WTC11 (cell line): ENCODE measurements around the gene EGR1. TPM values are rescaled to one million over a fixed set of nuclear protein-coding genes. Genes with fewer than 3 reads are reported as not detected.

Source experiments
- ATAC-seq: fragments of 200-7000 bp; cut with Tn5 transposase; 2 replicates; pipeline ENCODE4 v1.10.0; 2021; ENCODE audit warnings: mild to moderate bottlenecking, moderate library complexity
- CTCF ChIA-PET: fragments of 300-600 bp; sonication (Branson Sonifier 250); formaldehyde crosslinking; loops from one replicate; lab custom pipeline; 2021; ENCODE audit warnings: antibody characterized with exemption; lab: Charles Lee
- POLR2A ChIA-PET: fragments of 350-600 bp; sonication (Branson Sonifier 250); formaldehyde crosslinking; loops from one replicate; lab custom pipeline; 2021; ENCODE audit warnings: antibody characterized with exemption; lab: Charles Lee
- DNase-seq: peaks from one replicate; pipeline ENCODE4 v3.0.0; 2021; ENCODE audit warnings: low spot score
- H3K27ac Mint-ChIP-seq: 2 replicates; pipeline ENCODE4 v1.8.0; 2021; ENCODE audit warnings: mixed read lengths
- H3K27me3 Mint-ChIP-seq: 2 replicates; pipeline ENCODE4 v1.8.0; 2021; ENCODE audit warnings: low read depth, mild to moderate bottlenecking, moderate library complexity, mixed read lengths
- H3K36me3 Mint-ChIP-seq: 2 replicates; pipeline ENCODE4 v1.8.0; 2021; ENCODE audit warnings: mixed read lengths
- H3K4me1 Mint-ChIP-seq: 2 replicates; pipeline ENCODE4 v1.8.0; 2022; ENCODE audit warnings: mixed read lengths
- H3K4me3 Mint-ChIP-seq: 2 replicates; pipeline ENCODE4 v1.8.0; 2021; ENCODE audit warnings: mild to moderate bottlenecking, moderate library complexity, mixed read lengths
- H3K9me3 Mint-ChIP-seq: 2 replicates; pipeline ENCODE4 v1.8.0; 2021; ENCODE audit warnings: mixed read lengths
- ETV6 ChIP-seq: sonication (generic); formaldehyde crosslinking; IDR thresholded peaks from 2 replicates; pipeline ENCODE4 v1.8.1; 2022; ENCODE audit warnings: mild to moderate bottlenecking, missing genetic modification reagents
- FOXP1 ChIP-seq: sonication (generic); formaldehyde crosslinking; IDR thresholded peaks from 2 replicates; pipeline ENCODE4 v1.8.0; 2022; ENCODE audit warnings: missing genetic modification reagents, mild to moderate bottlenecking, moderate library complexity, borderline replicate concordance
- IRF2 ChIP-seq: sonication (generic); formaldehyde crosslinking; IDR thresholded peaks from 2 replicates; pipeline ENCODE4 v1.8.0; 2022; ENCODE audit warnings: low read depth, missing genetic modification reagents, borderline replicate concordance
- MXD4 ChIP-seq: fragments of 250-450 bp; sonication (Bioruptor Pico); IDR thresholded peaks from 2 replicates; pipeline ENCODE4 v1.8.0; 2021; ENCODE audit warnings: mild to moderate bottlenecking, moderate library complexity, borderline replicate concordance
- NR3C1 ChIP-seq: sonication (generic); formaldehyde crosslinking; conservative IDR thresholded peaks from 2 replicates; pipeline ENCODE4 v1.8.1; 2023; ENCODE audit warnings: low read depth, mild to moderate bottlenecking, missing genetic modification reagents
- SMAD3 ChIP-seq: sonication (generic); formaldehyde crosslinking; IDR thresholded peaks from 2 replicates; pipeline ENCODE4 v1.8.0; 2022; ENCODE audit warnings: missing genetic modification reagents, mild to moderate bottlenecking, borderline replicate concordance
- TCF7 ChIP-seq: sonication (generic); formaldehyde crosslinking; IDR thresholded peaks from 2 replicates; pipeline ENCODE4 v1.8.0; 2022; ENCODE audit warnings: mild to moderate bottlenecking, low read depth, missing genetic modification reagents, moderate library complexity
- TP53 ChIP-seq: sonication (generic); formaldehyde crosslinking; IDR thresholded peaks from 2 replicates; pipeline ENCODE4 v1.8.1; 2023; ENCODE audit warnings: mild to moderate bottlenecking, missing genetic modification reagents
- ZNF121 ChIP-seq: sonication (generic); formaldehyde crosslinking; IDR thresholded peaks from 2 replicates; pipeline ENCODE4 v1.8.0; 2023; ENCODE audit warnings: missing genetic modification reagents
- total RNA-seq: library from RNA; stranded (reverse); gene quantifications from 3 replicates; pipeline ENCODE4 v1.2.3, GENCODE V29; 2021
- TF ChIP-seq, protein P1 (sequence below): sonication (generic); formaldehyde crosslinking; IDR thresholded peaks from 2 replicates; pipeline ENCODE4 v1.8.0; 2022; ENCODE audit warnings: mild to moderate bottlenecking, missing genetic modification reagents
- TF ChIP-seq, protein P2 (sequence below): sonication (generic); formaldehyde crosslinking; IDR thresholded peaks from 2 replicates; pipeline ENCODE4 v1.8.1; 2022; ENCODE audit warnings: low read depth, missing genetic modification reagents, borderline replicate concordance
- TF ChIP-seq, protein P3 (sequence below): sonication (generic); formaldehyde crosslinking; IDR thresholded peaks from 2 replicates; pipeline ENCODE4 v1.8.1; 2023; ENCODE audit warnings: mild to moderate bottlenecking, missing genetic modification reagents
- TF ChIP-seq, protein P4 (sequence below): sonication (generic); formaldehyde crosslinking; IDR thresholded peaks from 2 replicates; pipeline ENCODE4 v1.8.1; 2022; ENCODE audit warnings: mild to moderate bottlenecking, missing genetic modification reagents, moderate library complexity, borderline replicate concordance
- TF ChIP-seq, protein P5 (sequence below): fragments of 250-450 bp; sonication (Bioruptor Pico); IDR thresholded peaks from 2 replicates; pipeline ENCODE4 v1.9.0; 2021; ENCODE audit warnings: mild to moderate bottlenecking, borderline replicate concordance
- TF ChIP-seq, protein P6 (sequence below): sonication (generic); formaldehyde crosslinking; IDR thresholded peaks from 2 replicates; pipeline ENCODE4 v1.8.1; 2023; ENCODE audit warnings: mild to moderate bottlenecking, missing genetic modification reagents
- TF ChIP-seq, protein P7 (sequence below): sonication (generic); formaldehyde crosslinking; IDR thresholded peaks from 2 replicates; pipeline ENCODE4 v1.8.1; 2022; ENCODE audit warnings: low read depth, mild to moderate bottlenecking, moderate library complexity, missing genetic modification reagents, borderline replicate concordance
- TF ChIP-seq, protein P8 (sequence below): sonication (generic); formaldehyde crosslinking; IDR thresholded peaks from 2 replicates; pipeline ENCODE4 v1.8.0; 2022; ENCODE audit warnings: mild to moderate bottlenecking, missing genetic modification reagents

Gene EGR1
- total RNA-seq, 1 experiment from 2014 or later = 15.7 TPM

DNA sequence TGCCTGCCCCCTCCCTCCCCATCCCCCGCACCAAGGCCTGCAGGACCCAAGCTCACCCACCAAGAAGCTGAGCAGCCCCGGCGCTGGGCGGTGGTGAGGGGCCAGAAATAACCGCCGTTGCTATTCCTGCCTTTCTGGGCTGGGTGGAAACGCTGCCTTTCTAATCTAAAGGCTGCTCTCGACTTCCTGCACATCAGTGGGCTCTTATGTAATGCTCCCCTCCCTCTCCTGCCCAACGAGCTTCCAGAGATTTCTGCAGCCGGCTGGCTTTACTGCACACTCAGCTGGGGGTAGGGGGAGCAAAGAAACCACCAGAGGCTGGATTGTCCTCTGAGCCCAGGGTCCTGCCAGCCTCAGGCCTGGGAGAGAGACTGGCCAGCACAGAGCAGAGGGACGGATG lies 6.9 kb upstream of the EGR1 start (continued):
- TF ChIP-seq, protein P1, sequence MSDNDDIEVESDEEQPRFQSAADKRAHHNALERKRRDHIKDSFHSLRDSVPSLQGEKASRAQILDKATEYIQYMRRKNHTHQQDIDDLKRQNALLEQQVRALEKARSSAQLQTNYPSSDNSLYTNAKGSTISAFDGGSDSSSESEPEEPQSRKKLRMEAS (CRISPR knock-in tag) = no peak
- no peak for TF ChIP-seq FOXP1 (CRISPR knock-in tag)
- TF ChIP-seq NR3C1 (CRISPR knock-in tag) = no peak
- TF ChIP-seq, all 79 proteins: peak for 0

DNA sequence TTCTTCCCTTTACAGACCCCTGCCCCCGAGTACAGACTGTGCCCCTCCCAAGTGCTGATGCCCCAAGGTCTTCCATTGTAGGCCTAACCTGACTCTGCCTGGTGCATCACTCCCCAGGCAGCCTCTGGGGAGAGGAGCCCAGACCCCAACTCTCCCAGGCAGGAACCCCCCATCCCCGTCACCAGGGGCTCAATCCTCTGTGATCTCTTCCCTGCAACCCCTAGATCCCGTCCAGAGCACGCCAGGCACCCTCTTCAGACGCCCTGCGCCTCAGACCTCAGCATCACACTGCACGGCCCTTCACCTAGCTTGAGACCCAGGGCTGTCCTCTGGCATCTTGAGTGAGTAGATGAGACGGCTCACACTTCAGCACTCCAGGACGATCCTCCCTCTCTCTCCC lies 6.4 kb upstream of the EGR1 start:
- Mint-ChIP-seq H3K27ac (no peak overlapping the region), H3K27me3 (no peaks in the 10 kb centered on the region; the same call in 1 of the 2 replicates), H3K36me3 (no peaks in the 10 kb centered on the region), H3K9me3 (no peaks in the 10 kb centered on the region), H3K4me3 (no peak overlapping the region), H3K4me1 (peaks cover 27% of the 10 kb centered on the region)
- DNase-seq = no peak
- TF ChIP-seq, protein P2, sequence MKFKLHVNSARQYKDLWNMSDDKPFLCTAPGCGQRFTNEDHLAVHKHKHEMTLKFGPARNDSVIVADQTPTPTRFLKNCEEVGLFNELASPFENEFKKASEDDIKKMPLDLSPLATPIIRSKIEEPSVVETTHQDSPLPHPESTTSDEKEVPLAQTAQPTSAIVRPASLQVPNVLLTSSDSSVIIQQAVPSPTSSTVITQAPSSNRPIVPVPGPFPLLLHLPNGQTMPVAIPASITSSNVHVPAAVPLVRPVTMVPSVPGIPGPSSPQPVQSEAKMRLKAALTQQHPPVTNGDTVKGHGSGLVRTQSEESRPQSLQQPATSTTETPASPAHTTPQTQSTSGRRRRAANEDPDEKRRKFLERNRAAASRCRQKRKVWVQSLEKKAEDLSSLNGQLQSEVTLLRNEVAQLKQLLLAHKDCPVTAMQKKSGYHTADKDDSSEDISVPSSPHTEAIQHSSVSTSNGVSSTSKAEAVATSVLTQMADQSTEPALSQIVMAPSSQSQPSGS = no peak
- TF ChIP-seq ETV6 (CRISPR knock-in tag) (no peak), ZNF121 (CRISPR knock-in tag) (no peak), SMAD3 (CRISPR knock-in tag) (no peak), TP53 (no peak), MXD4 (no peak), TCF7 (CRISPR knock-in tag) (no peak), IRF2 (CRISPR knock-in tag) (no peak)
- TF ChIP-seq, protein P3, sequence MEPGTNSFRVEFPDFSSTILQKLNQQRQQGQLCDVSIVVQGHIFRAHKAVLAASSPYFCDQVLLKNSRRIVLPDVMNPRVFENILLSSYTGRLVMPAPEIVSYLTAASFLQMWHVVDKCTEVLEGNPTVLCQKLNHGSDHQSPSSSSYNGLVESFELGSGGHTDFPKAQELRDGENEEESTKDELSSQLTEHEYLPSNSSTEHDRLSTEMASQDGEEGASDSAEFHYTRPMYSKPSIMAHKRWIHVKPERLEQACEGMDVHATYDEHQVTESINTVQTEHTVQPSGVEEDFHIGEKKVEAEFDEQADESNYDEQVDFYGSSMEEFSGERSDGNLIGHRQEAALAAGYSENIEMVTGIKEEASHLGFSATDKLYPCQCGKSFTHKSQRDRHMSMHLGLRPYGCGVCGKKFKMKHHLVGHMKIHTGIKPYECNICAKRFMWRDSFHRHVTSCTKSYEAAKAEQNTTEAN = no peak
- TF ChIP-seq, protein P4, sequence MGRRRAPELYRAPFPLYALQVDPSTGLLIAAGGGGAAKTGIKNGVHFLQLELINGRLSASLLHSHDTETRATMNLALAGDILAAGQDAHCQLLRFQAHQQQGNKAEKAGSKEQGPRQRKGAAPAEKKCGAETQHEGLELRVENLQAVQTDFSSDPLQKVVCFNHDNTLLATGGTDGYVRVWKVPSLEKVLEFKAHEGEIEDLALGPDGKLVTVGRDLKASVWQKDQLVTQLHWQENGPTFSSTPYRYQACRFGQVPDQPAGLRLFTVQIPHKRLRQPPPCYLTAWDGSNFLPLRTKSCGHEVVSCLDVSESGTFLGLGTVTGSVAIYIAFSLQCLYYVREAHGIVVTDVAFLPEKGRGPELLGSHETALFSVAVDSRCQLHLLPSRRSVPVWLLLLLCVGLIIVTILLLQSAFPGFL (CRISPR knock-in tag) = no peak
- TF ChIP-seq, protein P5, sequence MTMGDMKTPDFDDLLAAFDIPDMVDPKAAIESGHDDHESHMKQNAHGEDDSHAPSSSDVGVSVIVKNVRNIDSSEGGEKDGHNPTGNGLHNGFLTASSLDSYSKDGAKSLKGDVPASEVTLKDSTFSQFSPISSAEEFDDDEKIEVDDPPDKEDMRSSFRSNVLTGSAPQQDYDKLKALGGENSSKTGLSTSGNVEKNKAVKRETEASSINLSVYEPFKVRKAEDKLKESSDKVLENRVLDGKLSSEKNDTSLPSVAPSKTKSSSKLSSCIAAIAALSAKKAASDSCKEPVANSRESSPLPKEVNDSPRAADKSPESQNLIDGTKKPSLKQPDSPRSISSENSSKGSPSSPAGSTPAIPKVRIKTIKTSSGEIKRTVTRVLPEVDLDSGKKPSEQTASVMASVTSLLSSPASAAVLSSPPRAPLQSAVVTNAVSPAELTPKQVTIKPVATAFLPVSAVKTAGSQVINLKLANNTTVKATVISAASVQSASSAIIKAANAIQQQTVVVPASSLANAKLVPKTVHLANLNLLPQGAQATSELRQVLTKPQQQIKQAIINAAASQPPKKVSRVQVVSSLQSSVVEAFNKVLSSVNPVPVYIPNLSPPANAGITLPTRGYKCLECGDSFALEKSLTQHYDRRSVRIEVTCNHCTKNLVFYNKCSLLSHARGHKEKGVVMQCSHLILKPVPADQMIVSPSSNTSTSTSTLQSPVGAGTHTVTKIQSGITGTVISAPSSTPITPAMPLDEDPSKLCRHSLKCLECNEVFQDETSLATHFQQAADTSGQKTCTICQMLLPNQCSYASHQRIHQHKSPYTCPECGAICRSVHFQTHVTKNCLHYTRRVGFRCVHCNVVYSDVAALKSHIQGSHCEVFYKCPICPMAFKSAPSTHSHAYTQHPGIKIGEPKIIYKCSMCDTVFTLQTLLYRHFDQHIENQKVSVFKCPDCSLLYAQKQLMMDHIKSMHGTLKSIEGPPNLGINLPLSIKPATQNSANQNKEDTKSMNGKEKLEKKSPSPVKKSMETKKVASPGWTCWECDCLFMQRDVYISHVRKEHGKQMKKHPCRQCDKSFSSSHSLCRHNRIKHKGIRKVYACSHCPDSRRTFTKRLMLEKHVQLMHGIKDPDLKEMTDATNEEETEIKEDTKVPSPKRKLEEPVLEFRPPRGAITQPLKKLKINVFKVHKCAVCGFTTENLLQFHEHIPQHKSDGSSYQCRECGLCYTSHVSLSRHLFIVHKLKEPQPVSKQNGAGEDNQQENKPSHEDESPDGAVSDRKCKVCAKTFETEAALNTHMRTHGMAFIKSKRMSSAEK (CRISPR knock-in tag) = no peak
- TF ChIP-seq, protein P6, sequence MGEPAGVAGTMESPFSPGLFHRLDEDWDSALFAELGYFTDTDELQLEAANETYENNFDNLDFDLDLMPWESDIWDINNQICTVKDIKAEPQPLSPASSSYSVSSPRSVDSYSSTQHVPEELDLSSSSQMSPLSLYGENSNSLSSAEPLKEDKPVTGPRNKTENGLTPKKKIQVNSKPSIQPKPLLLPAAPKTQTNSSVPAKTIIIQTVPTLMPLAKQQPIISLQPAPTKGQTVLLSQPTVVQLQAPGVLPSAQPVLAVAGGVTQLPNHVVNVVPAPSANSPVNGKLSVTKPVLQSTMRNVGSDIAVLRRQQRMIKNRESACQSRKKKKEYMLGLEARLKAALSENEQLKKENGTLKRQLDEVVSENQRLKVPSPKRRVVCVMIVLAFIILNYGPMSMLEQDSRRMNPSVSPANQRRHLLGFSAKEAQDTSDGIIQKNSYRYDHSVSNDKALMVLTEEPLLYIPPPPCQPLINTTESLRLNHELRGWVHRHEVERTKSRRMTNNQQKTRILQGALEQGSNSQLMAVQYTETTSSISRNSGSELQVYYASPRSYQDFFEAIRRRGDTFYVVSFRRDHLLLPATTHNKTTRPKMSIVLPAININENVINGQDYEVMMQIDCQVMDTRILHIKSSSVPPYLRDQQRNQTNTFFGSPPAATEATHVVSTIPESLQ = no peak
- TF ChIP-seq, protein P7, sequence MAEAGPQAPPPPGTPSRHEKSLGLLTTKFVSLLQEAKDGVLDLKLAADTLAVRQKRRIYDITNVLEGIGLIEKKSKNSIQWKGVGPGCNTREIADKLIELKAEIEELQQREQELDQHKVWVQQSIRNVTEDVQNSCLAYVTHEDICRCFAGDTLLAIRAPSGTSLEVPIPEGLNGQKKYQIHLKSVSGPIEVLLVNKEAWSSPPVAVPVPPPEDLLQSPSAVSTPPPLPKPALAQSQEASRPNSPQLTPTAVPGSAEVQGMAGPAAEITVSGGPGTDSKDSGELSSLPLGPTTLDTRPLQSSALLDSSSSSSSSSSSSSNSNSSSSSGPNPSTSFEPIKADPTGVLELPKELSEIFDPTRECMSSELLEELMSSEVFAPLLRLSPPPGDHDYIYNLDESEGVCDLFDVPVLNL (CRISPR knock-in tag) = no peak
- TF ChIP-seq, protein P8, sequence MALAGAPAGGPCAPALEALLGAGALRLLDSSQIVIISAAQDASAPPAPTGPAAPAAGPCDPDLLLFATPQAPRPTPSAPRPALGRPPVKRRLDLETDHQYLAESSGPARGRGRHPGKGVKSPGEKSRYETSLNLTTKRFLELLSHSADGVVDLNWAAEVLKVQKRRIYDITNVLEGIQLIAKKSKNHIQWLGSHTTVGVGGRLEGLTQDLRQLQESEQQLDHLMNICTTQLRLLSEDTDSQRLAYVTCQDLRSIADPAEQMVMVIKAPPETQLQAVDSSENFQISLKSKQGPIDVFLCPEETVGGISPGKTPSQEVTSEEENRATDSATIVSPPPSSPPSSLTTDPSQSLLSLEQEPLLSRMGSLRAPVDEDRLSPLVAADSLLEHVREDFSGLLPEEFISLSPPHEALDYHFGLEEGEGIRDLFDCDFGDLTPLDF = no peak
- no peak for ATAC-seq
- ChIA-PET POLR2A (no interaction called here), CTCF (interaction anchor here (9.8 to 13.9 kb wide), 2 partner anchors 9 to 43 kb away, joined by 106 to 254 read pairs; no protein-coding TSS in a partner anchor)
